Smooth muscle cell (in vitro differentiated cells): ENCODE data around the gene FXYD3. TPM values are rescaled to one million over a fixed set of nuclear protein-coding genes. Genes with fewer than 3 reads are reported as not detected.

Experiments used
- DNase-seq: peaks from one replicate; lab custom pipeline; 2025; ENCODE audit not compliant: unreplicated experiment; lab: John Stamatoyannopoulos, UW
- H2AFZ ChIP-seq: fragments of 200-600 bp; sonication (generic); 2 replicates; pipeline ENCODE4 v1.6.0; 2016; ENCODE audit warnings: antibody characterized with exemption, low read depth, mild to moderate bottlenecking
- H3F3A ChIP-seq: fragments of 200-600 bp; sonication (generic); 2 replicates; pipeline ENCODE4 v1.6.0; 2017; ENCODE audit warnings: antibody characterized with exemption, low read depth
- H3K27ac ChIP-seq: fragments of 200-600 bp; sonication (generic); 2 replicates; pipeline ENCODE4 v1.5.1; 2016; ENCODE audit warnings: low read depth, mild to moderate bottlenecking
- H3K27me3 ChIP-seq: fragments of 200-600 bp; sonication (generic); 2 replicates; pipeline ENCODE4 v1.6.1; 2016; ENCODE audit warnings: low read depth, mild to moderate bottlenecking
- H3K36me3 ChIP-seq: fragments of 200-600 bp; sonication (generic); 2 replicates; pipeline ENCODE4 v1.5.1; 2016; ENCODE audit warnings: low read depth
- H3K4me1 ChIP-seq: fragments of 200-600 bp; sonication (generic); 2 replicates; pipeline ENCODE4 v1.5.1; 2016; ENCODE audit warnings: low read depth
- H3K4me2 ChIP-seq: fragments of 200-600 bp; sonication (generic); 2 replicates; pipeline ENCODE4 v1.6.0; 2016; ENCODE audit warnings: mild to moderate bottlenecking
- H3K4me3 ChIP-seq: fragments of 200-600 bp; sonication (generic); 2 replicates; pipeline ENCODE4 v1.5.1; 2016; ENCODE audit warnings: mild to moderate bottlenecking
- H3K79me2 ChIP-seq: fragments of 200-600 bp; sonication (generic); 2 replicates; pipeline ENCODE4 v1.6.0; 2016; ENCODE audit warnings: low read depth, mild to moderate bottlenecking
- H3K9ac ChIP-seq: fragments of 200-600 bp; sonication (generic); 2 replicates; pipeline ENCODE4 v1.6.0; 2016; ENCODE audit warnings: low read depth
- H3K9me3 ChIP-seq: fragments of 200-600 bp; sonication (generic); replicated peaks from 2 replicates; pipeline ENCODE4 v1.5.1; 2016; ENCODE audit warnings: low read depth
- H4K20me1 ChIP-seq: fragments of 200-600 bp; sonication (generic); 2 replicates; pipeline ENCODE4 v1.6.0; 2016; ENCODE audit warnings: low read depth
- CTCF ChIP-seq: fragments of 200-600 bp; sonication (generic); IDR thresholded peaks from 2 replicates; pipeline ENCODE4 v1.5.1; 2017; ENCODE audit warnings: borderline replicate concordance, mild to moderate bottlenecking, antibody characterized with exemption; ENCODE audit not compliant: insufficient read depth, poor library complexity, severe bottlenecking
- WGBS: methylation state at CpG from one replicate; pipeline ENCODE4 v1.1.7; 2016; ENCODE audit warnings: low lambda C conversion rate; 5-methylcytosine and 5-hydroxymethylcytosine counted together
- polyA plus RNA-seq: library from polyadenylated mRNA; unstranded; fragments of >200 nt; fragmentation: Nextera tagmentation; extraction: Ambion mirVana; gene quantifications from 2 replicates; pipeline ENCODE4 v1.2.1, GENCODE V29; 2016
- total RNA-seq: library from RNA; depleted of rRNA; stranded (reverse); fragments of >200 nt; gene quantifications from 2 replicates; pipeline ENCODE4 v1.2.3, GENCODE V29; 2014

FXYD3 gene
- total and polyA plus RNA-seq, 2 experiments from 2014 or later: 23.0 to 37.0 TPM

- no peak for TF ChIP-seq CTCF
- H3K4me1 ChIP-seq: peaks cover 5% of the 10 kb centered on the region
- no peaks in the 10 kb centered on the region for H3F3A ChIP-seq
- no peaks in the 10 kb centered on the region for H3K79me2 ChIP-seq
- no peak overlapping the region for H3K9ac ChIP-seq
- no peaks in the 10 kb centered on the region for H3K36me3 ChIP-seq
- no peak overlapping the region for H3K4me3 ChIP-seq
- no peak overlapping the region for H2AFZ ChIP-seq
- H3K9me3 ChIP-seq: no peaks in the 10 kb centered on the region
- 78% methylated on average over 6 of the region's 6 CpGs for WGBS
- H3K27ac ChIP-seq: no peak overlapping the region
- no peaks in the 10 kb centered on the region for H4K20me1 ChIP-seq
- H3K27me3 ChIP-seq: no peaks in the 10 kb centered on the region
- DNase-seq: no peak
- H3K4me2 ChIP-seq: no peak overlapping the region
Measured at GRCh38 chr19:35085947-35086346, 29.7 kb upstream of the FXYD3 start.

- 90% methylated on average over 8 of the region's 8 CpGs for WGBS
- no peak overlapping the region for H3K4me2 ChIP-seq
- peaks cover 5% of the 10 kb centered on the region for H3K4me1 ChIP-seq
- no peak overlapping the region for H3K4me3 ChIP-seq
- no peaks in the 10 kb centered on the region for H3K9me3 ChIP-seq
- H3K27ac ChIP-seq: no peak overlapping the region
- DNase-seq: no peak
- no peaks in the 10 kb centered on the region for H3K36me3 ChIP-seq
- H3F3A ChIP-seq: no peaks in the 10 kb centered on the region
- H3K27me3 ChIP-seq: no peaks in the 10 kb centered on the region
- no peaks in the 10 kb centered on the region for H4K20me1 ChIP-seq
- H2AFZ ChIP-seq: no peak overlapping the region
- no peak overlapping the region for H3K9ac ChIP-seq
- H3K79me2 ChIP-seq: no peaks in the 10 kb centered on the region
- TF ChIP-seq CTCF: no peak
Measured at GRCh38 chr19:35086455-35086854, 29.2 kb upstream of the FXYD3 start.

GRCh38 chr19:35087393-35087792 is 28.2 kb upstream of the FXYD3 start:
- no peaks in the 10 kb centered on the region for H3K79me2 ChIP-seq
- H2AFZ ChIP-seq: no peak overlapping the region
- H3K36me3 ChIP-seq: no peaks in the 10 kb centered on the region
- no peaks in the 10 kb centered on the region for H3K27me3 ChIP-seq
- H3F3A ChIP-seq: no peaks in the 10 kb centered on the region
- no peak for TF ChIP-seq CTCF
- H3K9ac ChIP-seq: no peak overlapping the region
- H3K9me3 ChIP-seq: no peaks in the 10 kb centered on the region
- peaks cover 5% of the 10 kb centered on the region for H3K4me1 ChIP-seq
- no peak overlapping the region for H3K4me3 ChIP-seq
- H4K20me1 ChIP-seq: no peaks in the 10 kb centered on the region
- no peak for DNase-seq
- no peak overlapping the region for H3K4me2 ChIP-seq
- no peak overlapping the region for H3K27ac ChIP-seq

GRCh38 chr19:35088131-35088913 is 27.3 kb upstream of the FXYD3 start:
- Histone ChIP-seq H3K4me3 (no peak overlapping the region), H3F3A (no peaks in the 10 kb centered on the region), H4K20me1 (no peaks in the 10 kb centered on the region), H3K36me3 (no peaks in the 10 kb centered on the region), H3K4me2 (no peak overlapping the region), H3K4me1 (peaks cover 5% of the 10 kb centered on the region), H3K27ac (peak overlapping the region; percentile 43), H2AFZ (no peak overlapping the region), H3K27me3 (no peaks in the 10 kb centered on the region), H3K79me2 (no peaks in the 10 kb centered on the region), H3K9me3 (no peaks in the 10 kb centered on the region), H3K9ac (no peak overlapping the region)
- DNase-seq: no peak
- WGBS: 52% methylated on average over 8 of the region's 8 CpGs
- no peak for TF ChIP-seq CTCF
